NCI-H2227 (cell line): ENCODE results near the gene CDCA4.
"Not testable (repeated sequence)": the region's sequence is repeated elsewhere in the genome, so short reads cannot be mapped to it uniquely, and the experiment has no call there.

Source experiments
- DNase-seq: peaks from one replicate; lab custom pipeline; 2025; ENCODE audit not compliant: unreplicated experiment; lab: John Stamatoyannopoulos, UW

The CDCA4 gene

GRCh38 chr14:105034315-105035039 is 13.6 kb upstream of the CDCA4 start:
- DNase-seq: no peak

GRCh38 chr14:105033412-105033900 is 12.6 kb upstream of the CDCA4 start:
- DNase-seq: not testable (repeated sequence)

DNA sequence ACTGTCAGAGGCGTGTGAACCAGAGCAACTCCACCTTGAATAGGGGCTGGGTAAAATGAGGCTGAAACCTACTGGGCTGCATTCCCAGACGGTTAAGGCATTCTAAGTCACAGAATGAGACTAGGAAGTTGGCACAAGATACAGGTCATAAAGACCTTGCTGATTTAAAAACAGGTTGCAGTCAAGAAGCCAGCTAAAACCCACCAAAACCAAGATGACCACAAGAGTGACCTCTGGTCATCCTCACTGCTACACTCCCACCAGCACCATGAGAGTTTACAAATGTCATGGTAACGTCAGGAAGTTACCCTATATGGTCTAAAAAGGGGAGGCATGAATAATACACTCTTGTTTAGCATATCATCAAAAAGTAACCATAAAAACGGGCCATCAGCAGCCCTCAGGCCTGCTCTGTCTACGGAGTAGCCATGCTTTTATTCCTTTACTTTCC is 11.6 kb upstream of the CDCA4 start:
- not testable (repeated sequence) for DNase-seq

DNA sequence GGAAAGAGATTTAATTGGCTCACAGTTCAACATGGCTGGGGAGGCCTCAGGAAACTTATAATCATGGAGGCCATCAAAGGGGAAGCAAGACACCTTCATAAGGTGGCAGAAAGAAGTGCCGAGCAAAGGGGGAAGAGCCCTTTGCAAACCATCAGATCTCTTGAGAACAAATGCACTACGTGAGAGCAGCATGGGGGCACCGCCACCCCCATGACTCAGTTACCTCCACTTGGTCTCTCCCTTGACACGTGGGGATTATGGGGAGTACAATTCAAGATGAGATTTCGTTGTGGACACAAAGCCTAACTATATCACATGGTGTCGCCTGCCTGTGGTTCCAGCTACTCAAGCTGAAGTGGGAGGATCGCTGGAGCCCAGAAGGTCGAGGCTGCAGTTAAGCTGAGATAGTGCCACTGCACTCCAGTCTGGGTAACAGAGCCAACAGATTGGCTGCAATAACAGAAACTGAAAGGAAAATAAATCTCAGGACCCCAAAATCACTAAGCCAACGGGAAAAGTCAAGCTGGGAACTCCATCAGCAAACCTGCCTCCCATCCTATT is 10.0 kb upstream of the CDCA4 start:
- DNase-seq: no peak

- DNase-seq: no peak
Measured at GRCh38 chr14:105030194-105030593, 9.3 kb upstream of the CDCA4 start.

DNA sequence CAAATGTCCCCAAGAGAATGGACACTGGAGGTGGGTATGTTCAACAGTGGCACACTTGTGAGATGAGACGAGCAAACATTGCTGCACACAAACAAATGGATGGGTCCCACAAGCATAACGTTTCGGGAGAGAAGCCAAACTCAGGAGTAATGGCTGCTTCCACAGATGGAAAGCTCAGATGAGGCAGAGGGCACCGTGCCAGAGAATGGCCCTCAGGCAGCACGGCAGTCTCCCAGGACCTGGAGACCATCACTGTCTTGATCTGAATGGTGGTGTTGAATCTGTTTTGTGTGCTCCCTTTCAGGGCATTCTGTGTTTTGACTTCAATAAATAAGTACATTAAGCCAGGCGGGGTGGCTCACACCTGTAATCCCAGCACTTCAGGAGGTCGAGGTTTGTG is 8.5 kb upstream of the CDCA4 start:
- DNase-seq: no peak

DNA sequence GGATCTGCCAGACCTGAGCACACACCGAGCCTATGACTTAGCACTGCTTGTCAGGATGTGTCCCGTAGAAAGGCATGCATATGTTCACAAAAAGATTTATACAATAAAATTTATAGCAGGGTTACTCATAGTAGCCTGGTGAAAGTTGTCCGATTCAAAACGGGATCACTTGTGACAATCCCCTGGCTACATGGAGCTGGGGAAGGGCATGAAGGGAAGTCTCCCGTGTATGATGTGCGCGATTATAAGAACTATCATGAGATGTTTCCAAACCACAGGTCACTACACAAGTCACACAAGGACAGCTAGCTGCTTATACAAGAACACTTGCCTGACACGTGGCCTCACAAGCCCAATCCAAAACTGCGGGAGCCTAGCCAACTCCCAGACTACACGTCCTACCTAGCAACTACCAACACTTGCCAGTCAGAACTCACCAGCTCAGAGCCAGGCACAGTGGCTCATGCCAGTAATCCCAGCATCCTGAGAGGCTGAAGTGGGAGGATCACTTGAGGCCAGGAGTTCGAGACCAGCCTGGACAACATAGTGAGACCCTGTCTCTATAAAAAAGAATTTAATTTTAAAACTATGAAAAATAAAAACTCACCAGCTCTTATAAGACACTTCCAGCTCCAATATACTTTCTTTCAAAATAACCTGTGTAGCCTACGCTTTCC is 7.5 kb upstream of the CDCA4 start:
- DNase-seq: no peak

- not testable (repeated sequence) for DNase-seq
Measured at GRCh38 chr14:105027718-105028117, 6.8 kb upstream of the CDCA4 start.

DNA sequence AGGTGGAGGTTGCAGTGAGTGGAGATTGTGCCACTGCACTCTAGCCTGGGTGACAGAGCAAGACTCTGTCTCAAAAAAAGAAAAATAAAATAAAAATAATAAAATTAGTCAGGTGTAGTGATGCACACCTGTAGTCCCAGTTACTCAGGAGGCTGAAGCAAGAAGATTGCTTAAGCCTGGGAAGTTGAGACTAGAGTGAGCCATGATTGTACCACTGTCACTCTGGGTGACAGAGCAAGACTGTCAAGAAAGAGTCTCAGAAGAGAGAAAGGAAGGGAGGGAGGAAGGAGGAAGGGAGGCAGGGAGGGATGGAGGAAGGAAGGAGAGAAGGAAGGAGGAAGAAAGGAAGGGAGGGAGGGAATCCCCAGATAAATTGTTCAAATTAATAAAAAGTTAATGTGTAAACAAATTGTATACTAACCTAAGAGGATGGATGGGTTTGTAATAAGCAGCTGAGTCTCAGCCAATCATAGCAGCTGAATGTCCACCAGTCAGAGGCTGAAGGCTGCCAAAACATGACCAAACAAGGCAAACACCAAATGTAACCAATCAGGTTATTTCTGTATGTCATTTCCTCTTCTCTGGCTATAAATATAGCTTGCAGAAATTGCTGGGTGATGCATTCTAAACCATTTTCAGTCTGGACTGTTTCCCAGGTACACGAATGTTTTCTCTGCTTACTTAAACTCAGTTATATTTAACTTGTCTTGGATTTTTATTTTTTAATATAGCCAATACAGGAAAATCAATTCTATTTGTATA is 6.1 kb upstream of the CDCA4 start:
- DNase-seq: no peak

GRCh38 chr14:105026033-105026785 is 5.3 kb upstream of the CDCA4 start:
- DNase-seq: no peak

- DNase-seq: no peak
Measured at GRCh38 chr14:105025429-105025828, 4.5 kb upstream of the CDCA4 start.

- no peak for DNase-seq
Measured at GRCh38 chr14:105023791-105024480, 3.1 kb upstream of the CDCA4 start.

- DNase-seq: no peak
Measured at GRCh38 chr14:105023144-105023543, 2.3 kb upstream of the CDCA4 start.

DNA sequence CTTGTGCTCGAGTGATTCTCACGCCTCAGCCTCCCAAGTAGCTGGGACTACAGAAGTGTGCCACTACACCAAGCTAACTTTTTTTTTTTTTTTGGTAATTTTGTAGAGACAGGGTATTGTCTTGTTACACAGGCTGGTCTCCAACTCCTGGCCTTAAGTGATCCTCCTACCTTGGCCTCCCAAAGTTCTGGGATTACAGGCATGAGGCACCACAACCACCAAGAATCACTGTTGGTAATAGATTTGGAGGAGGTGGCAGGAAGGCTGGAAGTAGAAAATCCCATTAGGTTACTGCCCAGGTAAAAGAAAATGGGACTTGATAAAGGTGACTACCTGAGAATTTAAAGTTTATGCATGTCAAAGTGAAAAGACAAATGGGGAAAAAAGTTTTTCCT is 1.4 kb upstream of the CDCA4 start:
- no peak for DNase-seq

DNA sequence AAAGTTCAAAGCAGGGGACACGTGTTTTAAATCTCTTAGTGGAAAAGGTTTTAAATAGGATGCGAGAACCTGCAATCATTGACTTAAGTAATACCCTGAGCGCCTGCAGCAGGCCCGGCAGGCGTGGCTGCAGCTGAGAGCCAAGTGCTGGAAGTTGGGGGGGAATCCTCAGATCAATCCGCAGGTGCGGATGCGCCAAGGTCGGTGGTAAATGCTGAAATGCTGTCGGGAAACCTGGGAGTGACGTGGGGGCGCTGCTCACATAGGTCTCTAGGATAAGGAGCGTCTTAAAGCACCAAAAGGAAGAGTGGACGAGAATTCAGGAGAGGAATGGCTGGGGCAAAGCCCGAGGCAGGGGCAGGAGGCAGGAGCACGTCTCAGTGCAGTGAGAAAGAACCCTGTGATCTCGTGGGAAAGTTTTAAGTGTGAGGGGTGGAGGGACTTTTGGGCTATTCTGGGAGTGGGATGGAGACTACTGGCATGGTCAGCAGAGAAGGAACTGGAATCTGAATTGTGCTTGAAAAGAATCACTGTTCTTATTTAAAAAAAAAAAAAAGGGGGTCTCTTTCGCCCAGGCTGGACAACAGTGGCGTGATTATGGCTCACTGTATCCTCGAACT is 883 bp upstream of the CDCA4 start:
- DNase-seq: peak; percentile 83

DNA sequence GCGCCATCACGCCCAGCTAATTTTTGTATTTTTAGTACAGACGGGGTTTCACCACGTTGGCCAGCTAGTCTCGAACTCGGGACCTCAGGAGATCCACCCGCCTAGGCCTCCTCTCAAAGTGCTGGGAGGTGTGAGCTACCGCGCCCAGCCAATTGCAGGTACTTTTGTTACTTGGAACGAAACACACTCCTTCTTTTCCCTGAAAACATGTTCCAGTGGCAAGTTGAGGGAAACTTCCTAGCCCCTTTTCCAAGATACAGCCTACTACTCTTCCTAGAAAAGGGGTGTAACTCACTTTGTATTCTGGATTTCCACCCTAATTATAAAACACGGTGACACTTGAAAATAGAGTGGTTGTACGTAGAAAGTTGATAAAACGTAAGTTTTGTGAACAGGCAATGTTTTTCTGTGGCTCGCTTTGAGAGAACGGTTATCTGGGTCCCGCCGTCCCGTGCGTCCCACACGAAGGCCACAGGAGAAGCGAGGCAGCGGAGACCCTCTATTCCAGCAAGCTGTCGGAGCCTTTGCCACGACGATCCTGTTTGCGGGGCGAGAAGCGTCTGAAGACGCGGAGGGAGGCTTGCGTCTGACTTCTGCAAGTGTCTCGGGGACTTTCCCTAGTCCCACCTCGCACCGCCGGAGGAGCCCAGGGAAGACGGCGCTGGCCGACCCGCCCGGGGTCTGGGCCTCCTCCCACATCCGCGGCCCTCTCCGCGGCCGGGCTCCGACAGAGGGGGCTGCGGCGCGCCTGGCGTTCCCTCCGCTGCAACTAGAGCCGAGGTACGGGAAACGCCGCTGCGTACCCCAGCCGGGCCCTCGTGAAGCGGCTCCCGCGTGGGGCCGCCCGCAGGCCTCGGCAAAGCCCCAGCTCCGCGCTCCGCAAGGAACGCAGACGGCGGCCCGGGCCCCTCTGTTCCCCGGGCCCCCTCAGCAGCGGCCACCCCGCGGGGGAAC is 745 bp downstream of the CDCA4 start:
- DNase-seq: peak; percentile 62

DNA sequence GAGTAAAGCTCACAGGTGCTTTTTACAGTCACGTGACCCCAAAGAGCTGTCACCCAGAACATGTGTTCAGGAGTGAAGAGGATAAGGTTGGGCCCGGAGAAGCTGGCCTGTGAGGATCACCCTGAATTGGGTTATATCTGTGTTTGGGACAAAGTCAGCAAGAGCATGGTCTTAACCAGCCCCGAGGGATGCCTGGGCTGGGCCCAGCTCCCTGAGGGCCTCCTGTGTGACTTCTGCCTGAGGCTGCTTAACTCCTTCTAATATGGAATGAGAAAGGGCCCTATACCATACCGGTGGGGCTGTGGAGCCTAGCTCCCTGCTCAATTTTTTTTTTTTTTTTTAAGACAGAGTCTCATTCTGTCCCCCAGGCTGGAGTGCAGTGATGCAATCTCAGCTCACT is 2.5 kb downstream of the CDCA4 start:
- no peak for DNase-seq

- no peak for DNase-seq
Measured at GRCh38 chr14:105015905-105016304, 5.0 kb downstream of the CDCA4 start.

GRCh38 chr14:105015242-105015641 is 5.6 kb downstream of the CDCA4 start:
- DNase-seq: no peak
